SK-N-SH treated with all-trans-retinoic acid at 6 μM for 48 hours (cell line): Measurements from ENCODE around the gene CDX1.

Source experiments
- ATAC-seq: fragments of 200-7000 bp; cut with Tn5 transposase; 3 replicates; pipeline ENCODE4 v1.9.1; 2020; ENCODE audit warnings: mild to moderate bottlenecking, moderate library complexity
- ARNTL ChIP-seq: fragments of 450-650 bp; formaldehyde crosslinking; IDR thresholded peaks from 2 replicates; pipeline ENCODE4 v1.5.0; 2020; ENCODE audit warnings: low read depth, mild to moderate bottlenecking, moderate library complexity, borderline replicate concordance
- BACH2 ChIP-seq: fragments of 250-450 bp; sonication (Bioruptor Pico); IDR thresholded peaks from 2 replicates; pipeline ENCODE4 v1.9.0; 2021; ENCODE audit warnings: mild to moderate bottlenecking, borderline replicate concordance
- CREB5 ChIP-seq: fragments of 250-450 bp; sonication (Bioruptor Pico); IDR thresholded peaks from 2 replicates; pipeline ENCODE4 v1.5.1; 2020; ENCODE audit warnings: low read depth, mild to moderate bottlenecking, moderate library complexity
- CSDC2 ChIP-seq: fragments of 250-450 bp; sonication (Bioruptor Pico); IDR thresholded peaks from 2 replicates; pipeline ENCODE4 v1.5.0; 2020; ENCODE audit warnings: mild to moderate bottlenecking, moderate library complexity
- CSRNP3 ChIP-seq: fragments of 250-450 bp; sonication (Bioruptor Pico); IDR thresholded peaks from 2 replicates; pipeline ENCODE4 v1.5.1; 2021; ENCODE audit warnings: mild to moderate bottlenecking, moderate library complexity
- ESRRG ChIP-seq: fragments of 250-450 bp; sonication (Bioruptor Pico); IDR thresholded peaks from 2 replicates; pipeline ENCODE4 v1.6.1; 2021; ENCODE audit warnings: mild to moderate bottlenecking
- GLIS3 ChIP-seq: fragments of 250-450 bp; sonication (Bioruptor Pico); IDR thresholded peaks from 2 replicates; pipeline ENCODE4 v1.5.0; 2020; ENCODE audit warnings: mild to moderate bottlenecking, moderate library complexity
- ISL1 ChIP-seq: fragments of 250-450 bp; sonication (Bioruptor Pico); IDR thresholded peaks from 2 replicates; pipeline ENCODE4 v2.1.2; 2022; ENCODE audit warnings: mild to moderate bottlenecking, moderate library complexity
- OSR1 ChIP-seq: fragments of 250-450 bp; sonication (Bioruptor Pico); IDR thresholded peaks from 2 replicates; pipeline ENCODE4 v1.8.0; 2022; ENCODE audit warnings: moderate library complexity, mild to moderate bottlenecking, inconsistent platforms
- PATZ1 ChIP-seq: fragments of 250-450 bp; sonication (Bioruptor Pico); IDR thresholded peaks from 2 replicates; pipeline ENCODE4 v1.8.0; 2020; ENCODE audit warnings: mild to moderate bottlenecking, moderate library complexity, borderline replicate concordance
- POU6F1 ChIP-seq: fragments of 250-450 bp; sonication (Bioruptor Pico); IDR thresholded peaks from 2 replicates; pipeline ENCODE4 v1.8.0; 2021; ENCODE audit warnings: low read depth, mild to moderate bottlenecking, moderate library complexity, borderline replicate concordance
- PPARA ChIP-seq: fragments of 250-450 bp; sonication (Bioruptor Pico); IDR thresholded peaks from 2 replicates; pipeline ENCODE4 v1.5.0; 2020; ENCODE audit warnings: mild to moderate bottlenecking, borderline replicate concordance
- RARB ChIP-seq: fragments of 250-450 bp; sonication (Bioruptor Pico); IDR thresholded peaks from 2 replicates; pipeline ENCODE4 v1.8.0; 2021; ENCODE audit warnings: mild to moderate bottlenecking, moderate library complexity
- SNAI2 ChIP-seq: fragments of 250-450 bp; sonication (Bioruptor Pico); IDR thresholded peaks from 2 replicates; pipeline ENCODE4 v1.5.0; 2020; ENCODE audit warnings: mild to moderate bottlenecking, moderate library complexity
- TCF4 ChIP-seq: fragments of 250-450 bp; sonication (Bioruptor Pico); IDR thresholded peaks from 2 replicates; pipeline ENCODE4 v1.8.0; 2021; ENCODE audit warnings: mild to moderate bottlenecking, moderate library complexity, borderline replicate concordance
- TOX ChIP-seq: fragments of 250-450 bp; sonication (Bioruptor Pico); IDR thresholded peaks from 2 replicates; pipeline ENCODE4 v1.8.0; 2021; ENCODE audit warnings: mild to moderate bottlenecking, moderate library complexity, borderline replicate concordance
- TSHZ2 ChIP-seq: fragments of 250-450 bp; sonication (Bioruptor Pico); IDR thresholded peaks from 2 replicates; pipeline ENCODE4 v1.5.0; 2020; ENCODE audit warnings: mild to moderate bottlenecking, moderate library complexity
- ZC3H10 ChIP-seq: fragments of 250-450 bp; sonication (Bioruptor Pico); IDR thresholded peaks from 2 replicates; pipeline ENCODE4 v1.5.1; 2021; ENCODE audit warnings: mild to moderate bottlenecking, moderate library complexity
- ZFP3 ChIP-seq: fragments of 250-450 bp; sonication (Bioruptor Pico); IDR thresholded peaks from 2 replicates; pipeline ENCODE4 v1.5.0; 2020; ENCODE audit warnings: mild to moderate bottlenecking, moderate library complexity
- ZFP30 ChIP-seq: fragments of 450-650 bp; formaldehyde crosslinking; IDR thresholded peaks from 2 replicates; pipeline ENCODE4 v1.5.0; 2022; ENCODE audit warnings: mild to moderate bottlenecking, moderate library complexity
- ZNF565 ChIP-seq: fragments of 450-650 bp; formaldehyde crosslinking; conservative IDR thresholded peaks from 2 replicates; pipeline ENCODE4 v1.5.0; 2020; ENCODE audit warnings: low read depth, mild to moderate bottlenecking, moderate library complexity
- ZNF70 ChIP-seq: fragments of 450-650 bp; formaldehyde crosslinking; IDR thresholded peaks from 2 replicates; pipeline ENCODE4 v1.5.0; 2020; ENCODE audit warnings: mild to moderate bottlenecking, moderate library complexity
- ZNF8 ChIP-seq: fragments of 450-650 bp; formaldehyde crosslinking; IDR thresholded peaks from 2 replicates; pipeline ENCODE4 v1.5.0; 2020; ENCODE audit warnings: mild to moderate bottlenecking, moderate library complexity

Gene CDX1

GRCh38 chr5:150218693-150219035, 52.1 kb downstream of the CDX1 start (continued):
- TF ChIP-seq PATZ1 (no peak), POU6F1 (CRISPR knock-in tag) (no peak), ZC3H10 (CRISPR knock-in tag) (no peak), TCF4 (CRISPR knock-in tag) (no peak), ESRRG (CRISPR knock-in tag) (no peak), ZFP3 (no peak), ZNF565 (no peak), ZNF8 (no peak), SNAI2 (CRISPR knock-in tag) (no peak), OSR1 (CRISPR knock-in tag) (no peak), TOX (CRISPR knock-in tag) (no peak)

GRCh38 chr5:150219142-150219541, 52.6 kb downstream of the CDX1 start:
- ATAC-seq = peak; percentile 8; the same call in 1 of the 3 replicates
- TF ChIP-seq GLIS3 (CRISPR knock-in tag) (no peak), CREB5 (no peak), ZNF70 (no peak), CSDC2 (CRISPR knock-in tag) (no peak), ISL1 (no peak), ZFP30 (no peak), TCF4 (CRISPR knock-in tag) (no peak), SNAI2 (CRISPR knock-in tag) (no peak), ESRRG (CRISPR knock-in tag) (no peak), CSRNP3 (no peak), ZNF8 (no peak), ZC3H10 (CRISPR knock-in tag) (no peak), TOX (CRISPR knock-in tag) (no peak)

- TF ChIP-seq ISL1 = no peak
- no peak for ATAC-seq
Observed at GRCh38 chr5:150219861-150220260, 53.3 kb downstream of the CDX1 start.

- TF ChIP-seq ZC3H10 (CRISPR knock-in tag) (no peak), ISL1 (no peak), BACH2 (no peak), ARNTL (no peak), ZNF70 (no peak), CSDC2 (CRISPR knock-in tag) (no peak), ESRRG (CRISPR knock-in tag) (no peak), PPARA (CRISPR knock-in tag) (no peak), ZNF8 (no peak), SNAI2 (CRISPR knock-in tag) (no peak), GLIS3 (CRISPR knock-in tag) (no peak)
- no peak for ATAC-seq
Observed at GRCh38 chr5:150221471-150221870, 54.9 kb downstream of the CDX1 start.

- ATAC-seq = no peak
- TF ChIP-seq ZNF70 = no peak
- TF ChIP-seq CSDC2 (CRISPR knock-in tag) = no peak
- no peak for TF ChIP-seq ZFP3
- no peak for TF ChIP-seq ZFP30
- no peak for TF ChIP-seq ZNF565
- TF ChIP-seq CREB5 = no peak
- no peak for TF ChIP-seq POU6F1 (CRISPR knock-in tag)
- TF ChIP-seq RARB (CRISPR knock-in tag) = no peak
- no peak for TF ChIP-seq ARNTL
- no peak for TF ChIP-seq OSR1 (CRISPR knock-in tag)
- TF ChIP-seq TCF4 (CRISPR knock-in tag) = no peak
- no peak for TF ChIP-seq SNAI2 (CRISPR knock-in tag)
- TF ChIP-seq PPARA (CRISPR knock-in tag) = no peak
- no peak for TF ChIP-seq TSHZ2
- TF ChIP-seq ESRRG (CRISPR knock-in tag) = no peak
Observed at GRCh38 chr5:150222906-150223305, 56.3 kb downstream of the CDX1 start.
